ENCODE results near the gene VDAC2.
"Not testable (repeated sequence)": the region's sequence is repeated elsewhere in the genome, so short reads cannot be mapped to it uniquely, and the experiment has no call there.

VDAC2 gene

GRCh38 chr10:75210282-75211006, at the start of gene VDAC2:
VDAC2 (plus strand) TSS chr10:75210796; CDS start chr10:75211159, 363 bp downstream.
- peak; percentile 97 for DNase-seq

- DNase-seq, result no peak
These were observed 44.6 kb upstream of the VDAC2 start for GRCh38 chr10:75165684-75166622.

GRCh38 chr10:75166623-75166972, 44.0 kb upstream of the VDAC2 start:
- DNase-seq, result no peak

- DNase-seq, result no peak
These were observed 42.3 kb upstream of the VDAC2 start for GRCh38 chr10:75168275-75168674.

GRCh38 chr10:75170215-75170614, 40.4 kb upstream of the VDAC2 start:
- DNase-seq, result no peak

GRCh38 chr10:75175046-75175445, 35.5 kb upstream of the VDAC2 start:
- DNase-seq, result no peak

GRCh38 chr10:75176046-75176445, 34.5 kb upstream of the VDAC2 start:
- no peak for DNase-seq

- no peak for DNase-seq
These were observed 33.9 kb upstream of the VDAC2 start for GRCh38 chr10:75176736-75177135.

- DNase-seq, result no peak
These were observed 30.9 kb upstream of the VDAC2 start for GRCh38 chr10:75179657-75180177.

- DNase-seq, result no peak
These were observed 30.0 kb upstream of the VDAC2 start for GRCh38 chr10:75180592-75180991.

- DNase-seq, result no peak
These were observed 29.5 kb upstream of the VDAC2 start for GRCh38 chr10:75181073-75181472.

- no peak for DNase-seq
These were observed 24.3 kb upstream of the VDAC2 start for GRCh38 chr10:75186310-75186709.

GRCh38 chr10:75187961-75188426, 22.6 kb upstream of the VDAC2 start:
- peak; percentile 51 for DNase-seq

- DNase-seq, result not testable (repeated sequence)
These were observed 22.1 kb upstream of the VDAC2 start for GRCh38 chr10:75188522-75188921.

GRCh38 chr10:75189266-75190096, 21.1 kb upstream of the VDAC2 start:
- no peak for DNase-seq

- no peak for DNase-seq
These were observed 18.6 kb upstream of the VDAC2 start for GRCh38 chr10:75191821-75192568.

GRCh38 chr10:75194625-75195024, 16.0 kb upstream of the VDAC2 start:
- DNase-seq, result not testable (repeated sequence)

- DNase-seq, result no peak
These were observed 15.4 kb upstream of the VDAC2 start for GRCh38 chr10:75195035-75195763.

GRCh38 chr10:75197066-75197465, 13.5 kb upstream of the VDAC2 start:
- DNase-seq, result no peak

GRCh38 chr10:75197906-75198305, 12.7 kb upstream of the VDAC2 start:
- no peak for DNase-seq

GRCh38 chr10:75199949-75200348, 10.6 kb upstream of the VDAC2 start:
- DNase-seq, result not testable (repeated sequence)
